RPMI8226 (cell line): ENCODE data around the gene ANAPC13.

Source experiments
- DNase-seq: peaks from one replicate; pipeline ENCODE4 v3.0.0-alpha.2; 2015

Gene ANAPC13

GRCh38 chr3:134485718-134486576 is at the start of gene ANAPC13, which contains the start of gene CEP63:
ANAPC13 (minus strand) TSS chr3:134485985; CDS start chr3:134482904, 3,081 bp downstream.
CEP63 (plus strand) TSS chr3:134486057; CDS start chr3:134495321, 9,264 bp downstream.
- DNase-seq: peak; percentile 98

DNA sequence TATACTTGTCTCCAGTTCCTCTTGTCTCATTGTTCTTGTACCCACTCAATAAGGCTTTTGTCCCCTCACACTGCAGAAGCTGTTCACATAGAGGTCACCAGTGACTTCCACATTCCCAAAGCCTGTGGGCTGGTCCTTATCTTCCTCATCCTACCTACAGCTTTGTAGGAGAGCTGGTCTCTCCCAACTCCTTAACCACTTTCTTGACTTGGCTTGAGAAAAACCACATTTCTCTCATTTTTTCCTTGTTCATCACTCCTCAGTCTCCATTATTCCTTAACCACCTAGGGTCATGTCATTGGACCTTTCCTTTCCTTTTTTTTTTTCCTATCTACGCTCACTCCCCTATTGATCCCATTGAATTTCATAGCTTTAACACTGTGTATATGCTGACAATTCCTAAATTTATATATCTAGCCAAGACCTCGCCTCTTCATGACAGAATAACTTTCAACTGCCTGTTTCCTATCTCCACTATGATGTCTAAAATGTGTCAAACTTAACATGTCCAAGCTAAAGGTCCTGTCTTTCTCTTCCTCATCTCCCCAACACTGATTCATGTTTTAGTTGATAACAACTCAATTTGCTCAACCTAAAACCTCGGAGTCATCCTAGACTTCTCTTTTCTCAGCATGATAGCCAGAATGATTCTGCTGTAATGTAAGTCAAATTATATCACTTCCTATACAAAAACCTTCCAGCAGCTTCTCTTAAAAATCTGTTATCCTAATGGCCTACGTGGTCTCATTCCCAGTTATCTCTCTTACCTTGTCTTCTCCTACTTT is 49.6 kb upstream of the ANAPC13 start:
- no peak for DNase-seq

DNA sequence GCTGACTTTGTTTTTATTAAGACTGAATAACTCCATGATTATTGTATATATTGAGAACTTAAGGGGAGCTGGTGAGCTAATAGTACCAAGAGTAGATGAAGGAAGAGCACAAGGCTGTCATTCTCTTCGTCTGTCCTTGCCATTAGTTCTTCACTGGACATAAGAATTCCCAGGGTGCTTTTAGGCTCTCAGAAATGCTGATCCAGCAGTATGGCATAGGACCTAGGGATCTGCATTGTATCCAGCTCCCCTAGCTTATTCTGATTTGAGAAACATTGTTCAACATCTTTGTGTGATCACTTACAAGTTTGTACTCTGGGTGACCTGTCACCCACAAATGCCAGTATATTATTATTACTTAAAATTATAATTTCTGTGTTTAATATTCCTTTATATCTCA is 47.7 kb upstream of the ANAPC13 start:
- DNase-seq: no peak

DNA sequence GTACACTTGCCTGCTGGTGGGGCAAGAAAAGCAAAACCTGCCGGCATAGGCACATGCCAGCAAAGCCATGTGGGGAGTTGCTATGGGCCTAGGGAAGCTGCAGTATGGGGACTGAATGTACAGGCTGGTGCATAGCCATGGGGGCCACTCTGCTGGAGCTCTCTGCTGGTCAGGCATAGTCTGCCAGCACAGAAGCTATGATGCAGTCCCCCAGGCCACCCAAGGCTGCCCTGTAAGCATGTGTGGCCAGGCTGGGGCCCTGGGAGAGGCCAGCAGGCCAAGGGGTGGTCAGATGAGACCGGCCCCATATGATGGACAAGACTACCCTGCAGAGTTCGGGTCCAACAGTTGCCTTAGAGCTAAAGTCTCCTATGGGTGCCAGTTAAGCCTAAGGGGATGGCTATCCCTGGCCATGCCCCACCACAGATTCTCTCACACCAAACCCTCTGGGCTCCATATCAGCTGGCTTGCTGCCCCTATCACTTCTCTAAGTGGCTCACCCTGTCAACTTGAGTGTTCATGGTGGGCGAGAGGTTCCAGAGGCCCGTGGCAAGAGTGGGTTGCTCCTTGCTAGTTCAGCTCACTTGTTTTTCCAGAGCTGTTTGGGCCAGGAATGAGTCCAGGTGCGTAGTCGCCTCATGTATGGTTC is 41.9 kb upstream of the ANAPC13 start:
- no peak for DNase-seq

GRCh38 chr3:134527037-134527436 is 41.3 kb upstream of the ANAPC13 start:
- no peak for DNase-seq

DNA sequence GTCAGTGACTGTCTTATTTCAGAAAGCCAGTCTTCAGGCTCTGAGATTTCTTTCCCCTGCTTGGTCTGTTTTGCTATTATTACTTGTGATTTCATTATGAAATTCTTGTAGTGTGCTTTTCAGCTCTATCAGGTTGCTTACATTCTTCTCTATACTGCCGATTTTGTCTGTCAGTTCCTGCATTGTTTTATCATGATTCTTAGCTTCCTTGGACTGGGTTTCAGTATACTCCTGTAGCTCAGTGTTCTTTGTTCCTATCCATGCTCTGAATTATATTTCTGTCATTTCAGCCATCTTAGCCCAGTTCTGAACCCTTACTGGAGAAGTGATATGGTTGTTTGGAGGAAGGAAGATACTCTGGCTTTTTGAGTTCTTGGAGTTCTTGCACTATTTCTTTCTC is 40.5 kb upstream of the ANAPC13 start:
- no peak for DNase-seq

DNA sequence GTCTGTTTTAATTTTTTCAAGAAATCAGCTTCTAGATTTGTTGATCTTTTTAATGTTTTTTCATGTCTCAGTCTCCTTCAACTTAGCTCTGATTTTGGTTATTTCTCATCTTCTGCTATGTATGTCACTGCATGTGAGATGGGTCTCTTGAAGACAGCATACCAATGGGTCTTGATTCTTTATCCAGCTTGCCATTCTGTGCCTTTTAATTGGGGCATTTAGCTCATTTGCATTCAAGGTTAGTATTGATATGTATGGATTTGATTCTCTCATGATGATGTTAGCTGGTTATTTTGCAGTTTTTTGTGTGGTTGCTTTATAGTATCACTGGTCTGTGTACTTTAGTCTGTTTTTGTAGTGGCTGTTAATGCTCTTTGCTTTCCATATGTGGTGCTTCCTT is 39.5 kb upstream of the ANAPC13 start:
- DNase-seq: no peak

DNA sequence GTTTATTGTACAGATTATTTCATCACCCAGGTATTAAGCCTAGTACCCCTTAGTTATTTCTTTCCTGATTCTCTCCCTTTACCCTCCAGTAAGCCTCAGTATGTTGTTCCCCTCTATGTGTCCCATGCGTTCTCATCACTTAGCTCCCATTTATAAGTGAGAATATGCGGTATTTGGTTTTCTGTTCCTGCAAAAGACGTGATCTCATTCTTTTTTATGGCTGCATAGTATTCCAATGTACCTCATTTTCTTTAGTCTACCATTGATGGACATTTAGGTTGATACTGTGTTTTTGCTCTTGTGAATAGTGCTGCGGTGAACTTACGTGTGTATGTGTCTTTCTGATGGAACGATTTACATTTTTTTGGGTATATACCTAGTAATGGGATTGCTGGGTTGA is 36.8 kb upstream of the ANAPC13 start:
- DNase-seq: no peak

- no peak for DNase-seq
These were observed 32.0 kb upstream of the ANAPC13 start for GRCh38 chr3:134517791-134518190.

GRCh38 chr3:134516905-134517304 is 31.1 kb upstream of the ANAPC13 start:
- DNase-seq: no peak

- DNase-seq: no peak
These were observed 25.7 kb upstream of the ANAPC13 start for GRCh38 chr3:134511500-134511899.

- DNase-seq: no peak
These were observed 19.7 kb upstream of the ANAPC13 start for GRCh38 chr3:134505485-134505884.

DNA sequence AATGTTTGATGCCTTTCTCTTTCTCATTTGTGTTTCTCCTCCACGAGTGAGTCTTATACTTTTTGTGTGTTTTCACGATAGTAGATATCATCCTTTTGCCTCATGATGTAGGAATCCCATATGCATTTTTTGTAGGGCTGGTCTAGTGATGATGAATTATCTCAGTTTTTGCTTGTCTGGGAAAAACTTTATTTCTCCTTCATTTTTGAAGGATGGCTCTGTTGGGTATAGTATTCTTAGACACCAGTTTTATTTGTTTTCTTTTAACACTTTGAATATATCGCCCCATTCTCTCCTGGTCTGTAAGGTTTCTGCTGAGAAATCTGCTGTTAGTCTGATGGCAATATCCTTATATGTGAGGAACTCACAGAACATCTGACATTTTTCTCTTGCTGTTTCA is 18.3 kb upstream of the ANAPC13 start:
- DNase-seq: no peak

DNA sequence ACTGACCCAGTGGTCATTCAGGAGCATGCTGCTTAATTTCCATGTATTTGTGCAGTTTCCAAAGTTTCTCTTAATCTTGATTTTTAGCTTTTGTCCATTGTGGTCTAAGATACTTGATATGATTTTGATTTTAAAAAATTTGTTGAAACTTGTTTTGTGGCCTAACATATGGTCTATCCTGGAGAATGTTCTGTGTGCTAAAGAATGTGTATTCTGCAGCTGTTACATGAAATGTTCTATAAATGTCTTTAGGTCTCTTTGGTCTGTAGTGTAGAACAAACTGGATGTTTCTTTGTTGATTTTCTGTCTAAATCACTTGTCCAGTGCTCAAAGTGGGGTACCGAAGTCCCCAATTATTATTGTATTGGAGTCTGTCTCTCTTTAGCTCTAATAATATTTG is 17.5 kb upstream of the ANAPC13 start:
- DNase-seq: no peak

DNA sequence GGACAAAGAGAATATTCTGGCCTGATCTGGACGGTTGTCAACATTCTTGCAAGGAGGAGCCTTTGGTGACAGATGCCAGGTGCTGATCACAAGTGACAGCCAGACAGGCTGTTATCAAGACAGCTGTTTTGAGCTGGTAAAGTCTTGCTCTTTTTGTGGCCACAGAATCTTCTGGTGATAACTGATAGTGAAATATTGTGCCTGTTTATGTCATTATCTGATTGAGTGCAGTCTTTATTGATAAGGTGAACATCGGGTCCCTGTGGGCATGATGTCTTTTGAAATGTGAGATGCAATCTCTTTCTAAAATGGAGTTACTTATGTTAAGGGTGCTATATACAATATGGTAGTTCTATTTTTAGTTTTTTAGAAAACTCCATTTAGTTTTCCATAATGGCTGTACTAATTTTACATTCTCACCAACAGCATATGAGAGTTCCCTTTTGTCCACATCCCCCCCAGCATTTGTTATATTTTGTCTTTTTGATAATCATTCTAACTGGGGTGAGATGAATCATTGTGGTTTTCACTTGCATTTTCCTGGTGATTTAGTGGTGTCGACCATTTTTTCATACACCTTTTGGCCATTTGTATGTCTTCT is 10.8 kb upstream of the ANAPC13 start:
- no peak for DNase-seq

DNA sequence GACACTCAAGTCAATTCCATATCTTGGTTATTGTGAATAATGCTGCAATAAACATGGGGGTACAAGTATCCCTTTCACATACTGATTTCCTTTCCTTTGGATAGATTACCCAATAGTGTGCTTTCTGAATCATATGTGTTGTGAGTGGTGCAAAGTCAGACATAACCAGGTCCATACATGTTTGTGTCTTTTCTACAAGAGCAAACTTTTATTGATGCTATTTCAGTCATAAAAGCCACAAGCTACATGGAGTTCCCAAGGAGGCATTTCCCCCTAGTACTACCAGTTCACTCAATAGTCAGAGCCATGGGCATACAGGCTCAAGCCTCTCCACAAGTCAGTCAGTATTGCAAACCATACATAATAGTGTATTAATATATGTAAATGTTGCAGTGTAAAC is 10.2 kb upstream of the ANAPC13 start:
- no peak for DNase-seq

- DNase-seq: no peak
These were observed 8.7 kb upstream of the ANAPC13 start for GRCh38 chr3:134494495-134494894.

- peak; percentile 84 for DNase-seq
These were observed 1.6 kb upstream of the ANAPC13 start for GRCh38 chr3:134487406-134487805.

DNA sequence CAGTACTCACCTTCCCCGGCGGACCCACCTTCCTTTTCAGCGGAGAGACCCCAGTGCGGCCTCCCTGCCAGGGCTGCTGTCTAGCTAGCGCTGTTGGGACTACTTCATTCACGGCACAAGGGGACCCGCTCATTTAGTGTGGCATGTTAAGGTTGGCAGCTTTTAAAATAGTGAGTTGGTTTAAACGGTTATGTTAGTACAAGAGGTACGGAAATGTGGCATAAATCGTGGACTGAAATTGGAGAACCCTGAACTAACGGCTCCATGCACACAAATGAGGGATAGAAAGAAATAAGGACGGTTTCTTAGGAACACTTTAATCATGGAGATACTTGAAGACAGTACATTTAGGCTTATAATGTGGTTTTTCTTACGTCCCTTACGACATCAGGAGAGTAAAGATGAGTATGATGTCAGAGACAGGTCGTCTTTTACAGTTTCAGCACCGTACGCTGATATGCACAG is 824 bp upstream of the ANAPC13 start:
- peak; percentile 39 for DNase-seq

GRCh38 chr3:134485075-134485717 is 589 bp downstream of the ANAPC13 start:
- peak; percentile 28 for DNase-seq

GRCh38 chr3:134483195-134483900 is 2.4 kb downstream of the ANAPC13 start:
- no peak for DNase-seq

- no peak for DNase-seq
These were observed 3.2 kb downstream of the ANAPC13 start for GRCh38 chr3:134482622-134483021.
